GM23338 (cell line): ENCODE data around the gene C1orf115. TPM values are rescaled to one million over a fixed set of nuclear protein-coding genes. Genes with fewer than 3 reads are reported as not detected.

Source experiments
- ATAC-seq: fragments of 200-7000 bp; cut with Tn5 transposase; 3 replicates; pipeline ENCODE4 v1.9.1; 2020
- DNase-seq: peaks from one replicate; pipeline ENCODE4 v3.0.0-alpha.2; 2015; ENCODE audit warnings: low spot score
- H2AFZ ChIP-seq: fragments of 200-600 bp; sonication (generic); 2 replicates; pipeline ENCODE4 v1.8.0; 2016; ENCODE audit warnings: antibody characterized with exemption, mild to moderate bottlenecking, moderate library complexity
- H3F3A ChIP-seq: fragments of 200-600 bp; sonication (generic); replicated peaks from 2 replicates; pipeline ENCODE4 v1.8.0; 2017; ENCODE audit warnings: antibody characterized with exemption, mixed run types, low read depth
- H3K27ac ChIP-seq: fragments of 200-600 bp; sonication (generic); 2 replicates; pipeline ENCODE4 v1.6.1; 2016; ENCODE audit warnings: low read depth
- H3K27me3 ChIP-seq: fragments of 200-600 bp; sonication (generic); 2 replicates; pipeline ENCODE4 v1.8.0; 2016; ENCODE audit warnings: mild to moderate bottlenecking, mixed run types, moderate library complexity; ENCODE audit not compliant: insufficient read depth
- H3K36me3 ChIP-seq: fragments of 200-600 bp; sonication (generic); 2 replicates; pipeline ENCODE4 v1.8.0; 2016; ENCODE audit warnings: mild to moderate bottlenecking; ENCODE audit not compliant: insufficient read depth
- H3K4me1 ChIP-seq: fragments of 200-600 bp; sonication (generic); 2 replicates; pipeline ENCODE4 v1.8.0; 2016; ENCODE audit warnings: mild to moderate bottlenecking, moderate library complexity; ENCODE audit not compliant: insufficient read depth
- H3K4me2 ChIP-seq: fragments of 200-600 bp; sonication (generic); 2 replicates; pipeline ENCODE4 v1.7.1; 2017; ENCODE audit warnings: mixed run types
- H3K4me3 ChIP-seq: fragments of 200-600 bp; sonication (generic); 2 replicates; pipeline ENCODE4 v1.6.1; 2016; ENCODE audit warnings: mixed run types
- H3K79me2 ChIP-seq: fragments of 200-600 bp; sonication (generic); replicated peaks from 2 replicates; pipeline ENCODE4 v1.8.0; 2017; ENCODE audit warnings: mild to moderate bottlenecking; ENCODE audit not compliant: insufficient read depth
- H3K9me2 ChIP-seq: fragments of 200-600 bp; sonication (generic); 2 replicates; pipeline ENCODE4 v1.8.0; 2017; ENCODE audit not compliant: insufficient read depth
- H4K20me1 ChIP-seq: fragments of 200-600 bp; sonication (generic); replicated peaks from 2 replicates; pipeline ENCODE4 v1.8.0; 2017; ENCODE audit warnings: mild to moderate bottlenecking; ENCODE audit not compliant: insufficient read depth
- H3K27ac Mint-ChIP-seq: 2 replicates; pipeline ENCODE4 v1.8.0; 2020; ENCODE audit warnings: inconsistent platforms, mild to moderate bottlenecking, moderate library complexity, mixed read lengths
- H3K27me3 Mint-ChIP-seq: 3 replicates; pipeline ENCODE4 v1.8.0; 2022; ENCODE audit warnings: low read depth, mild to moderate bottlenecking, moderate library complexity, mixed read lengths, inconsistent platforms; ENCODE audit not compliant: insufficient read depth, poor library complexity
- H3K36me3 Mint-ChIP-seq: 3 replicates; pipeline ENCODE4 v1.8.0; 2021; ENCODE audit warnings: low read depth, mild to moderate bottlenecking, inconsistent platforms, moderate library complexity, mixed read lengths
- H3K4me1 Mint-ChIP-seq: 3 replicates; pipeline ENCODE4 v1.8.0; 2020; ENCODE audit warnings: mild to moderate bottlenecking, inconsistent platforms, mixed read lengths
- H3K4me3 Mint-ChIP-seq: 3 replicates; pipeline ENCODE4 v1.8.0; 2021; ENCODE audit warnings: moderate library complexity, mild to moderate bottlenecking, inconsistent platforms, mixed read lengths
- H3K9me3 Mint-ChIP-seq: 3 replicates; pipeline ENCODE4 v1.8.0; 2020; ENCODE audit warnings: moderate library complexity, mild to moderate bottlenecking, inconsistent platforms, mixed read lengths
- CREB1 ChIP-seq: fragments of 250-450 bp; sonication (Bioruptor Pico); IDR thresholded peaks from 2 replicates; pipeline ENCODE4 v1.5.0; 2020; ENCODE audit warnings: low read depth, mild to moderate bottlenecking, moderate library complexity
- EZH2phosphoT487 ChIP-seq: fragments of 200-600 bp; sonication (generic); IDR thresholded peaks from one replicate; pipeline ENCODE4 v1.8.1; 2018; ENCODE audit warnings: antibody characterized with exemption; ENCODE audit not compliant: unreplicated experiment
- JUNB ChIP-seq: IDR thresholded peaks from one replicate; pipeline ENCODE4 v1.6.1; 2016; ENCODE audit warnings: antibody characterized with exemption; ENCODE audit not compliant: unreplicated experiment
- NANOG ChIP-seq: IDR thresholded peaks from 2 replicates; pipeline ENCODE4 v1.6.1; 2016; ENCODE audit warnings: antibody characterized with exemption, borderline replicate concordance
- STAT1 ChIP-seq: IDR thresholded peaks from one replicate; pipeline ENCODE4 v1.6.1; 2016; ENCODE audit warnings: antibody characterized with exemption; ENCODE audit not compliant: unreplicated experiment
- ZNF114 ChIP-seq: fragments of 250-450 bp; sonication (Bioruptor Pico); IDR thresholded peaks from 2 replicates; pipeline ENCODE4 v1.5.0; 2020; ENCODE audit warnings: mild to moderate bottlenecking, moderate library complexity
- ZNF331 ChIP-seq: fragments of 250-450 bp; sonication (Bioruptor Pico); IDR thresholded peaks from 2 replicates; pipeline ENCODE4 v1.5.0; 2020; ENCODE audit warnings: low read depth, mild to moderate bottlenecking, moderate library complexity
- polyA plus RNA-seq: library from polyadenylated mRNA; unstranded; fragments of >200 nt; fragmentation: Nextera tagmentation; extraction: Ambion mirVana; gene quantifications from 2 replicates; pipeline ENCODE4 v1.2.1, GENCODE V29; 2016
- total RNA-seq: library from RNA; depleted of rRNA; stranded (reverse); fragments of >200 nt; shearing (Covaris generic); gene quantifications from 2 replicates; pipeline ENCODE4 v1.2.3, GENCODE V29; 2014
- TF ChIP-seq, protein P1 (sequence below): IDR thresholded peaks from 2 replicates; pipeline ENCODE4 v1.6.1; 2016; ENCODE audit warnings: antibody characterized with exemption
- TF ChIP-seq, protein P2 (sequence below), 2 experiments: fragments of 200-600 bp in 1 of 2; sonication (generic) in 1 of 2; conservative IDR thresholded peaks; 2 replicates each; pipeline versions ENCODE4 v1.5.1 to v1.6.1; 2016 to 2017; ENCODE audit warnings: antibody characterized with exemption in 2 of 2, low read depth in 2 of 2, mild to moderate bottlenecking in 2 of 2, moderate library complexity in 1 of 2
- TF ChIP-seq, protein P3 (sequence below): fragments of 250-450 bp; sonication (Bioruptor Pico); IDR thresholded peaks from 2 replicates; pipeline ENCODE4 v1.5.0; 2020; ENCODE audit warnings: mild to moderate bottlenecking, moderate library complexity

C1orf115 gene
- total and polyA plus RNA-seq, 2 experiments from 2014 or later = 2.5 to 6.0 TPM

DNA sequence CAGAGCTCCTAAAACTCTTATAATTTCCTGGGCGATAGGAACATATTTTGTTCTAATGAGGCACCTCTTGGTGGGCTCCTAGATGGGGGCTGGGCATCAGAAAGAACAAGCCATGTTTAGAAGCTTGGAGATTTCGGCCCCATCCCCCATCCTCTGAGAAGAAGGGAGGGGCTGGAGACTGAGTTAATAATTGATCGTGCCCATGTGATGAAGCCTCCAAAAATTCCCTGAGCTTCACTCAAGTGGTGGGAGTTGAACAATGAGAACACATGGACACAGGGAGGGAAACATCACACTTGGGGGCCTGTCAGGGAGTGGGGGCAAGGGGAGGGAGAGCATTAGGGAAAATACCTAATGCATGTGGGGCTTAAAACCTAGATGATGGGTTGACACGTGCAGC is 18.1 kb downstream of the C1orf115 start:
- H3K4me2 ChIP-seq = no peak overlapping the region
- Mint-ChIP-seq H3K4me3 (no peak overlapping the region), H3K27me3 (peaks cover 4% of the 10 kb centered on the region), H3K36me3 (no peaks in the 10 kb centered on the region), H3K27ac (no peak overlapping the region), H3K4me1 (peaks cover 14% of the 10 kb centered on the region), H3K9me3 (no peaks in the 10 kb centered on the region)
- no peaks in the 10 kb centered on the region for H3K79me2 ChIP-seq
- no peaks in the 10 kb centered on the region for H3K36me3 ChIP-seq
- no peak overlapping the region for H3K4me3 ChIP-seq
- H4K20me1 ChIP-seq = no peaks in the 10 kb centered on the region
- 0 out of 2 replicates have a peak, but pooled peaks cover 3% of the 10 kb centered on the region for H3K9me2 ChIP-seq
- ATAC-seq (no peak), DNase-seq (no peak)
- H3K27me3 ChIP-seq = no peaks in the 10 kb centered on the region
- no peaks in the 10 kb centered on the region for H3F3A ChIP-seq
- H2AFZ ChIP-seq = no peak overlapping the region
- no peak overlapping the region for H3K27ac ChIP-seq
- TF ChIP-seq STAT1 = no peak
- TF ChIP-seq EZH2phosphoT487 = no peak
- TF ChIP-seq JUNB = no peak
- TF ChIP-seq, protein P1, sequence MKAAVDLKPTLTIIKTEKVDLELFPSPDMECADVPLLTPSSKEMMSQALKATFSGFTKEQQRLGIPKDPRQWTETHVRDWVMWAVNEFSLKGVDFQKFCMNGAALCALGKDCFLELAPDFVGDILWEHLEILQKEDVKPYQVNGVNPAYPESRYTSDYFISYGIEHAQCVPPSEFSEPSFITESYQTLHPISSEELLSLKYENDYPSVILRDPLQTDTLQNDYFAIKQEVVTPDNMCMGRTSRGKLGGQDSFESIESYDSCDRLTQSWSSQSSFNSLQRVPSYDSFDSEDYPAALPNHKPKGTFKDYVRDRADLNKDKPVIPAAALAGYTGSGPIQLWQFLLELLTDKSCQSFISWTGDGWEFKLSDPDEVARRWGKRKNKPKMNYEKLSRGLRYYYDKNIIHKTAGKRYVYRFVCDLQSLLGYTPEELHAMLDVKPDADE = no peak
- TF ChIP-seq, protein P2, sequence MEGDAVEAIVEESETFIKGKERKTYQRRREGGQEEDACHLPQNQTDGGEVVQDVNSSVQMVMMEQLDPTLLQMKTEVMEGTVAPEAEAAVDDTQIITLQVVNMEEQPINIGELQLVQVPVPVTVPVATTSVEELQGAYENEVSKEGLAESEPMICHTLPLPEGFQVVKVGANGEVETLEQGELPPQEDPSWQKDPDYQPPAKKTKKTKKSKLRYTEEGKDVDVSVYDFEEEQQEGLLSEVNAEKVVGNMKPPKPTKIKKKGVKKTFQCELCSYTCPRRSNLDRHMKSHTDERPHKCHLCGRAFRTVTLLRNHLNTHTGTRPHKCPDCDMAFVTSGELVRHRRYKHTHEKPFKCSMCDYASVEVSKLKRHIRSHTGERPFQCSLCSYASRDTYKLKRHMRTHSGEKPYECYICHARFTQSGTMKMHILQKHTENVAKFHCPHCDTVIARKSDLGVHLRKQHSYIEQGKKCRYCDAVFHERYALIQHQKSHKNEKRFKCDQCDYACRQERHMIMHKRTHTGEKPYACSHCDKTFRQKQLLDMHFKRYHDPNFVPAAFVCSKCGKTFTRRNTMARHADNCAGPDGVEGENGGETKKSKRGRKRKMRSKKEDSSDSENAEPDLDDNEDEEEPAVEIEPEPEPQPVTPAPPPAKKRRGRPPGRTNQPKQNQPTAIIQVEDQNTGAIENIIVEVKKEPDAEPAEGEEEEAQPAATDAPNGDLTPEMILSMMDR (conservative IDR thresholded peaks at IDR 0.05; ENCODE audit: low read depth in 2 of 2) = no peak
- no peak for TF ChIP-seq ZNF114 (CRISPR knock-in tag)
- no peak for TF ChIP-seq NANOG
- TF ChIP-seq ZNF331 (CRISPR knock-in tag) = no peak
- TF ChIP-seq, protein P3, sequence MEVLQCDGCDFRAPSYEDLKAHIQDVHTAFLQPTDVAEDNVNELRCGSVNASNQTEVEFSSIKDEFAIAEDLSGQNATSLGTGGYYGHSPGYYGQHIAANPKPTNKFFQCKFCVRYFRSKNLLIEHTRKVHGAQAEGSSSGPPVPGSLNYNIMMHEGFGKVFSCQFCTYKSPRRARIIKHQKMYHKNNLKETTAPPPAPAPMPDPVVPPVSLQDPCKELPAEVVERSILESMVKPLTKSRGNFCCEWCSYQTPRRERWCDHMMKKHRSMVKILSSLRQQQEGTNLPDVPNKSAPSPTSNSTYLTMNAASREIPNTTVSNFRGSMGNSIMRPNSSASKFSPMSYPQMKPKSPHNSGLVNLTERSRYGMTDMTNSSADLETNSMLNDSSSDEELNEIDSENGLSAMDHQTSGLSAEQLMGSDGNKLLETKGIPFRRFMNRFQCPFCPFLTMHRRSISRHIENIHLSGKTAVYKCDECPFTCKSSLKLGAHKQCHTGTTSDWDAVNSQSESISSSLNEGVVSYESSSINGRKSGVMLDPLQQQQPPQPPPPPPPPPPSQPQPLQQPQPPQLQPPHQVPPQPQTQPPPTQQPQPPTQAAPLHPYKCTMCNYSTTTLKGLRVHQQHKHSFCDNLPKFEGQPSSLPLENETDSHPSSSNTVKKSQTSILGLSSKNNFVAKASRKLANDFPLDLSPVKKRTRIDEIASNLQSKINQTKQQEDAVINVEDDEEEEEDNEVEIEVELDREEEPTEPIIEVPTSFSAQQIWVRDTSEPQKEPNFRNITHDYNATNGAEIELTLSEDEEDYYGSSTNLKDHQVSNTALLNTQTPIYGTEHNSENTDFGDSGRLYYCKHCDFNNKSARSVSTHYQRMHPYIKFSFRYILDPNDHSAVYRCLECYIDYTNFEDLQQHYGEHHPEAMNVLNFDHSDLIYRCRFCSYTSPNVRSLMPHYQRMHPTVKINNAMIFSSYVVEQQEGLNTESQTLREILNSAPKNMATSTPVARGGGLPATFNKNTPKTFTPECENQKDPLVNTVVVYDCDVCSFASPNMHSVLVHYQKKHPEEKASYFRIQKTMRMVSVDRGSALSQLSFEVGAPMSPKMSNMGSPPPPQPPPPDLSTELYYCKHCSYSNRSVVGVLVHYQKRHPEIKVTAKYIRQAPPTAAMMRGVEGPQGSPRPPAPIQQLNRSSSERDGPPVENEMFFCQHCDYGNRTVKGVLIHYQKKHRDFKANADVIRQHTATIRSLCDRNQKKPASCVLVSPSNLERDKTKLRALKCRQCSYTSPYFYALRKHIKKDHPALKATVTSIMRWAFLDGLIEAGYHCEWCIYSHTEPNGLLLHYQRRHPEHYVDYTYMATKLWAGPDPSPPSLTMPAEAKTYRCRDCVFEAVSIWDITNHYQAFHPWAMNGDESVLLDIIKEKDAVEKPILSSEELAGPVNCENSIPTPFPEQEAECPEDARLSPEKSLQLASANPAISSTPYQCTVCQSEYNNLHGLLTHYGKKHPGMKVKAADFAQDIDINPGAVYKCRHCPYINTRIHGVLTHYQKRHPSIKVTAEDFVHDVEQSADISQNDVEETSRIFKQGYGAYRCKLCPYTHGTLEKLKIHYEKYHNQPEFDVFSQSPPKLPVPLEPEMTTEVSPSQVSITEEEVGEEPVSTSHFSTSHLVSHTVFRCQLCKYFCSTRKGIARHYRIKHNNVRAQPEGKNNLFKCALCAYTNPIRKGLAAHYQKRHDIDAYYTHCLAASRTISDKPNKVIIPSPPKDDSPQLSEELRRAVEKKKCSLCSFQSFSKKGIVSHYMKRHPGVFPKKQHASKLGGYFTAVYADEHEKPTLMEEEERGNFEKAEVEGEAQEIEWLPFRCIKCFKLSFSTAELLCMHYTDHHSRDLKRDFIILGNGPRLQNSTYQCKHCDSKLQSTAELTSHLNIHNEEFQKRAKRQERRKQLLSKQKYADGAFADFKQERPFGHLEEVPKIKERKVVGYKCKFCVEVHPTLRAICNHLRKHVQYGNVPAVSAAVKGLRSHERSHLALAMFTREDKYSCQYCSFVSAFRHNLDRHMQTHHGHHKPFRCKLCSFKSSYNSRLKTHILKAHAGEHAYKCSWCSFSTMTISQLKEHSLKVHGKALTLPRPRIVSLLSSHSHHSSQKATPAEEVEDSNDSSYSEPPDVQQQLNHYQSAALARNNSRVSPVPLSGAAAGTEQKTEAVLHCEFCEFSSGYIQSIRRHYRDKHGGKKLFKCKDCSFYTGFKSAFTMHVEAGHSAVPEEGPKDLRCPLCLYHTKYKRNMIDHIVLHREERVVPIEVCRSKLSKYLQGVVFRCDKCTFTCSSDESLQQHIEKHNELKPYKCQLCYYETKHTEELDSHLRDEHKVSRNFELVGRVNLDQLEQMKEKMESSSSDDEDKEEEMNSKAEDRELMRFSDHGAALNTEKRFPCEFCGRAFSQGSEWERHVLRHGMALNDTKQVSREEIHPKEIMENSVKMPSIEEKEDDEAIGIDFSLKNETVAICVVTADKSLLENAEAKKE (CRISPR knock-in tag) = no peak
- TF ChIP-seq CREB1 (CRISPR knock-in tag) = no peak
- H3K4me1 ChIP-seq = 0 out of 2 replicates have a peak, but pooled peaks cover under 1% of the 10 kb centered on the region
